Posterior cingulate gyrus (tissue), 11 donors: ENCODE measurements around the gene TNIP3.
"Not testable (repeated sequence)": the region's sequence is repeated elsewhere in the genome, so short reads cannot be mapped to it uniquely, and the experiment has no call there.

Experiments used
- DNase-seq, 10 donors: peaks; one replicate each; pipeline versions ENCODE4 v3.0.0 to v3.0.0-alpha.2; 2020 to 2021; ENCODE audit warnings: mixed read lengths in 3 of 10
- intact Hi-C: fragments of 100-400 bp; cut with DNase I; formaldehyde crosslinking; loops from one replicate; pipeline ENCODE4 v1.15.1; 2023

TNIP3 gene

GRCh38 chr4:121180558-121180957, 16.4 kb upstream of the TNIP3 start:
- intact Hi-C loops, result no loop called here
- DNase-seq, result no peak

DNA sequence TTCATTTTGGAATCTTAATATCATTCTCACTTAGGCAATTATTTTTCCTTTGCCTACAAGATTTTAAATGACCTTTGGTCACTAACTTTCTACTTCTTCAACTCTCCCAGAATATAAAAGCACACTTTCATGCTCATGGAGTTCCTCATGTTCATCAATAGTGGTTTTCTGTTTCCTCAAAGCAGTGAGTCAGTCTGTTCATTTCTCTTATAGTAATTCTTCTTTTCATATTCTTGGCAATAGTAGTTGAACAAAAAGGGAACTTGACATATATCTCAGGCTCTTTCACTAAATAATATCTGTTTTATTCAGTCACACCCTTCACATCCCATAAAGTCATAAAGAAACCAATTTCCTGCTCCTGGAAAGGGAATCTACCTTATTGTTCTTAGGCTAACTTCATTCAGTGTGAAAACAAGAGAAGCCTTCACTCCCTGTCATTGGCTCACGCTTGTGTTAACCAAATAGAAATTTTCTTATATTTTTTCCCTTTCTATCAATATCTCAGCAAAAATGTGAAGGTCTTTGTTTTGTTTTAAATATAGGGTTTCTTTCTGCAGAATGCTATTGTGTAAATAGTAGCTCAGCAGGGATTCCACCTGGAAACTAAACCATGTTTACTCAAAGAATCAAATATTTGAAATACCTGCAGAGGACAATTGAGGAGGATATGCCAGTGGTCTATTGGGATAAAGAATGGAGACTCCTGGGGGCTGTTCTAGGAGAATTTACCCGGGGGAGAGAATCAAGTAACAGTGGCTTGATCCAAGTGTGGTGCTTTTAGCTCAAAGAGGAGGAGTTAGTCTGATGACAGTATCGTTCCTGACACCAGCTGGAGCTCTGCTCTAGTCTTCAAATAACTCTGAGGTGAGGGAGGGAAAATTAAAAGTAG, 13.4 kb upstream of the TNIP3 start:
- intact Hi-C loops, result no loop called here
- DNase-seq, result no peak

- intact Hi-C loops, result no loop called here
- DNase-seq, result no peak
Observed at GRCh38 chr4:121176082-121176934, 12.2 kb upstream of the TNIP3 start.

GRCh38 chr4:121171477-121171876, 7.4 kb upstream of the TNIP3 start:
- intact Hi-C loops, DNase-seq: not testable (repeated sequence)

- intact Hi-C loops, result no loop called here
Observed at GRCh38 chr4:121168446-121169281, 4.5 kb upstream of the TNIP3 start.

GRCh38 chr4:121166976-121167375, 2.9 kb upstream of the TNIP3 start:
- intact Hi-C loops, result no loop called here
- DNase-seq, result no peak

More at GRCh38 chr4:121168446-121169281, 4.5 kb upstream of the TNIP3 start:
- DNase-seq, result peak in 1 of 10 donors; percentile 73

DNA sequence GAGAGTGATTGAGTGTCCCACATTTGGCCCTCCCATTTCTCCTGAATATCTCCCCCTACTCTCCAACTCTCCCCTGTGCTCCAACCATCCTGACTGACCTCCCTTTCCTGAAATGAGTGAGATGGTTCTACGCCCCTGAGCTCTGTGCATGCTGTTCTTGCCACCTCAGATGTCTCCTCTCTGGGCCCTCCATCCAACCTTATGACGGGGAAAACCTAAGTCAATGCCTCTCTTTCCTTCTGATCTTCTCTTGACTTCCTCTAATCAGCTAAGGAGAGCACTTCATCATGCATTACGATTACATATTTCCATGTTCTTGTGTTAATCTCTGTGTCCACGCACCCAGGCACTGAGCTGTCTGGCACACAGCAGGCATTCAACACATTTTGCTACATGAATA, 1.1 kb upstream of the TNIP3 start:
- intact Hi-C loops, result no loop called here
- no peak for DNase-seq

DNA sequence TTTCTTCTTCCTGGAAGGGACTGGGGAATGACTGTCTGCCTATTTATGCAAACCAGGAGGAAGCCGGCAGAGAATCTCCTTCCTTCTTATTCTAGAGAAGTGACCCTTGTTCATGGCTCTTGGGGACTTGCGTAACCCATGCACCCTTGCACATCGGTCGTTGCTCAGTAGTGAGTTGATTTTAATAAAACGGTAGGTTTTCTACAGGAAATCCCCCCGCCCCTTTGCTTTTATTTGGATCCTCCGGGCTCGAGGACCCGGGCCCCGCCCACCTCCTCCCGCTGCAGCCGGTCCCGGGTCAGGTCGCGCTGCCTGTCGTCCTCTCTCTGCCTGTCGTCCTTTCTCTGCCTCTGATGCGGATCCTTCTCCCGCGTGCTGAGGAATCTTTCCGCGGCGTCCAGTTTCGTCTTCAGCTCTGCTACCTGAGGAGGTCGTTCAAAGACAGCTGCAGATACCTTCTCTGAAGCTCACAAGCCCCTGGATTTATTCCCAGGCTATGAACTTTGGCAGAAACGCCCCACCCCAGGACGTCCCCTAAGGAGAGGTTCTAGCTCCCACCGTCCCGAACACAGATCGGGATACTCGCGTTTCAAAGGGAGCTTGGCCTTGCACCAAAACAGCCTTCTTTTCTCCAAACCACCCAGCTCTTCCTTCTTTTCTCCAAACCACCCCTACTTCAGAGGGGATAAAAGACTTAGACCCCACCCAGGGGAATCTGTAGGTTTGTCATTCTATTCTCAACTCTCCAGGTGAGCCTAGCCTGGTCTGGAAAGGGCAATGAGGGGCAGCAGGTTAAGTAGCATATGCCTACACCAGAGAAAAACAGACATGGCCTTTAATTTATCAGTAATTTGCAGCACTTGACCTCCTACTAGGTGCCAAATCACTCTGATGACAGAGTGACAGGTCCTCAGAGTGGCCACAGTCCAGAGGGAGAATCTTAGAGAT, 7.0 kb downstream of the TNIP3 start:
- intact Hi-C loops, result no loop called here
- DNase-seq, result peak in 5 of 10 donors; percentile 11 to 84 (median 58)

DNA sequence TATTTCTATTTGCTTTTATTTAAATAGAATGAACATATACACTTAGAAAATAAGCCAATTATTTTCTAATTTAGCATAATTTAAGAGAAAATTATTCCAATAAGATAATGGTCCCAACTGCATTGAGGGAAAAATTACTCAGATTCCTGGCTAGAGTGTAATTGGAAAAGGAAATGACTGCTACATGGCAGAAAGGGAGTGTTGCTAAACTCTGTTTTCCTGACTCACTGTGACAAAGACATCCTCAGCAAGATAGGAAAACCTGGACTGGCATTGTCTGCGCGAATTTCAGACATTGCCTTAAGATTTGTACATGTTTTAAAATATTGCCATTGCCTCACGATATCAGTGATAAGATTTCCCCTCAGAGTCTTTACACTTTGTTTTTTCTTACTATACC, 8.2 kb downstream of the TNIP3 start:
- DNase-seq, result no peak
- intact Hi-C loops, result no loop called here

- no peak for DNase-seq
- intact Hi-C loops, result no loop called here
Observed at GRCh38 chr4:121154103-121154515, 10.0 kb downstream of the TNIP3 start.

DNA sequence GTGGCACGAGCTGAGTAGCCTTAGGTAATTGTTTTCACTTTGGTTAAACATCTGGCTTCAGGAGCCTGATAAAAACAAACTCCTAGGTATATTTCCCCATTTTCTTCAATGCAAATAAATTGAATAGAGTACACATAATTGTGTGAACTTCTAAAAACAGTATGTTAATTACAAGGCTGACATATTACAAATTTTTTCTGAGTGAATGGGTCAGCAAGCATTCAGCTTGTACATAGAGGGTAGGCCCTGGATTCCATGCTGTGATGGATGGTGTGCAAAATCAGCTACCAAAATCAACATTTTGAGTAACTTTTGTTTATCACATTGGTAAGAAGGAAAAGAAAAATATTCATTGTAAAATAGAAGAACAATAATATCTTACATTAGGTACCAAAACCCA, 12.2 kb downstream of the TNIP3 start:
- no peak for DNase-seq
- intact Hi-C loops, result no loop called here

GRCh38 chr4:121150486-121150885, 13.6 kb downstream of the TNIP3 start:
- DNase-seq, result no peak
- intact Hi-C loops, result no loop called here

GRCh38 chr4:121150003-121150402, 14.1 kb downstream of the TNIP3 start:
- DNase-seq, result no peak
- intact Hi-C loops, result no loop called here

- DNase-seq, result no peak
- intact Hi-C loops, result no loop called here
Observed at GRCh38 chr4:121148621-121149020, 15.5 kb downstream of the TNIP3 start.

- no peak for DNase-seq
- intact Hi-C loops, result no loop called here
Observed at GRCh38 chr4:121148000-121148399, 16.1 kb downstream of the TNIP3 start.

GRCh38 chr4:121146530-121146929, 17.6 kb downstream of the TNIP3 start:
- intact Hi-C loops, result no loop called here
- no peak for DNase-seq

- intact Hi-C loops, result no loop called here
Observed at GRCh38 chr4:121145430-121145829, 18.7 kb downstream of the TNIP3 start.

DNA sequence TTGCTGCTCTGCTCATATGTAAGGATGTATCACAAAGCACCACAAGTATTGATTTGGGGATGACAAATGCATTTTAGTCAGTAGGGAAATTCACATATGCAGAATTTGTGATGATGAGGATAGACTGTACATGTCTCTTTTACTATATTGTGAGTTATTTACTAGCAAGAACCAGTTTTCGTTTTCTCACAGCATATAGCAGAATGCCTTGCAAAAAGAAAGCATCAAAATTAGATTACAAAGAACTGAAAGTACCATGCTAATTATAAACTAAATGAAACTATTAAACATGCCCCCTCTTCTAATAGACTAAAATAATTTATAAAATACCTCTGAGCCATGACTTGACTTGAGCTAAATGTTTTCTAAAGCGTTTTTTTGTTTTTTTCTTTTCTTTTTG, 20.1 kb downstream of the TNIP3 start:
- DNase-seq, result no peak
- intact Hi-C loops, result no loop called here

More at GRCh38 chr4:121145430-121145829, 18.7 kb downstream of the TNIP3 start:
- no peak for DNase-seq

- no peak for DNase-seq
- intact Hi-C loops, result no loop called here
Observed at GRCh38 chr4:121143131-121143530, 21.0 kb downstream of the TNIP3 start.
